KOPT-K1 (cell line): ENCODE results near the gene CHSY3.
"Not testable (repeated sequence)": the region's sequence is repeated elsewhere in the genome, so short reads cannot be mapped to it uniquely, and the experiment has no call there.

ENCODE experiments used
- H3K27ac ChIP-seq: fragments of 200-600 bp; sonication (generic); 2 replicates; pipeline ENCODE4 v1.5.1; 2016; ENCODE audit warnings: antibody characterized with exemption, mild to moderate bottlenecking, low read depth, low read length; ENCODE audit not compliant: poor library complexity, severe bottlenecking
- H3K36me3 ChIP-seq: fragments of 200-600 bp; sonication (generic); 2 replicates; pipeline ENCODE4 v1.5.1; 2017; ENCODE audit warnings: antibody characterized with exemption, mild to moderate bottlenecking, low read length, moderate library complexity; ENCODE audit not compliant: insufficient read depth
- H3K9me3 ChIP-seq: fragments of 200-600 bp; sonication (generic); 2 replicates; pipeline ENCODE4 v1.5.1; 2017; ENCODE audit warnings: antibody characterized with exemption, low read length, mild to moderate bottlenecking; ENCODE audit not compliant: insufficient read depth, poor library complexity, severe bottlenecking

The CHSY3 gene

GRCh38 chr5:130166839-130167490, 262.7 kb downstream of the CHSY3 start:
- Histone ChIP-seq H3K9me3 (no peaks in the 10 kb centered on the region), H3K36me3 (no peaks in the 10 kb centered on the region), H3K27ac (no peak overlapping the region)

- no peaks in the 10 kb centered on the region for H3K9me3 ChIP-seq
- H3K27ac ChIP-seq, result no peak overlapping the region
- no peaks in the 10 kb centered on the region for H3K36me3 ChIP-seq
Measured at GRCh38 chr5:130168211-130168610, 263.9 kb downstream of the CHSY3 start.

DNA sequence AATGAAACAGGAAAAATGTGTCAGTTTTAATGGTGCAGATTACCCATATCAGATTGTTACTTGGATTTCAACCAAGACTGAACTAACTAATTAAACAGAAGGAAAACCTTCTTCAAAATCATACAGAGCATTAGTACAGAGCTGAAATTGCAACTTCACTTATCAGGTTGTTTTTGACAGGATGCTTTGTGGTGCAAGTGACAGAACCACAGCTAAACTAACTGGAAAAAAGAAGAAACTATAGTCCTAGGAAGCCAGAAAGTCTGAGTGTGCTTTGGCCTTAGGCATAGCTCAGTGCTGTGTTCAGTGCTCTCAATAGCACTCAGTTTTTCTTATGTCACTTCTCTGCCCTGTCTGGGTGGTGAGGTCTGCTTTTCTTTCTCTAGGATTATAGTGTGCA, 267.4 kb downstream of the CHSY3 start:
- Histone ChIP-seq H3K27ac (no peak overlapping the region), H3K36me3 (no peaks in the 10 kb centered on the region), H3K9me3 (no peaks in the 10 kb centered on the region)

GRCh38 chr5:130183115-130183514, 278.9 kb downstream of the CHSY3 start:
- Histone ChIP-seq H3K36me3 (no peaks in the 10 kb centered on the region), H3K27ac (no peak overlapping the region), H3K9me3 (no peaks in the 10 kb centered on the region)

DNA sequence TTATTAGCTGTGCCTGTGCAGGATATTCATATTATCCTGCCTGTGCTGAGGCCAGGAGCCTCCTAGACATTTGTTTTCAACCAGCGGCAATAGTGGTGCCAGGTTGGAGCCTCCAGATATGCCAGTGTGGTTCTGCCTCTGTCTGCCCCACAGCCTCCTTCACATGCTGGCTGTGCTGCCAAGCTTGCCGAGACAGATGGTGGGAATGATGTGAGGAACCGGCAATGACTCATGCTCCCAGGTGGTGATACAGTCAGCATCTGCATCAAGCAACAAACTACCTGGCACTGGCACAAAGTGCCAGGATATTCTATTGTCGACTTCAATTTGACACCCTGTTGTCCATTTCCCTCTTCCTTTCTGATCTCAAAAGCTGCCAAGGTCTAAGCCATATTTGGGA, 285.7 kb downstream of the CHSY3 start:
- Histone ChIP-seq H3K9me3 (no peaks in the 10 kb centered on the region), H3K27ac (no peak overlapping the region), H3K36me3 (no peaks in the 10 kb centered on the region)

DNA sequence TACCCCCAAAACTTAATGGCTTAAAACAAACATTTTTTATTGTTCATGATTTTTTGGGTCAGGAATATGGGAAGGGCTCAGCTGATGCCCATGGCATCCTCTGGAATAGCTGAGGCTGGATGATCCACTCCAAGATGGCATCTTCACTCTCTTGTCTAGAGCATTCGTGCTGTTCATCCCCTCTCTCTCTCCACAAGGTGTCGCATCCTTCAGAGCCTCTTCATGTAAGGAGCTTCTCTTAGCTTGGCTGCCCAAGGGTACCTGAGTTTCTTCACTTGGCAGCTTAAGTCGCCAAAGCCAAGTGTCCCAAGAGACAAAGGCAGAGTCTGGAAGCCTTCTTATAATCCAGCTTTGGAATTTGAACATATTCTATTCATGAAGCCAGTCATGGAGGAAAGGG, 294.7 kb downstream of the CHSY3 start:
- no peaks in the 10 kb centered on the region for H3K9me3 ChIP-seq
- H3K27ac ChIP-seq, result no peak overlapping the region
- no peaks in the 10 kb centered on the region for H3K36me3 ChIP-seq

DNA sequence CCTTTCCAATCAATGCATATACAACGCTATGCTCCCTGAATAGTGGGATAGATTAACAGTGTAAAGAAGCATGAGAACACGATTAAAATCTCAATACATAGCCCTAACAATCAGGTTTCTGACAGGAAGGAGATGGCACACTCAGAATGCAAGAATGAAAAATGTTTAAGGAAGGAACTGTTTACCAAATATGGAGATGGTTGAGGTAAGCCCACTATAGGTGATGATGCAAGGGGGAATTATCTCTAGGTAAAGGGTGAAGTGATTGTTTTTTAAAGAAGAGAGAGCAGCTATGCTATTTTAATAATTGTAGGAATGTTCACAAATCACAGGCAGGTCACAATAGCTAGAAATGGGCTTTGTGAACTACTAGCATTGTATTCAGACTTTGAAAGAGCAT, 302.4 kb downstream of the CHSY3 start:
- H3K27ac ChIP-seq, result no peak overlapping the region
- no peaks in the 10 kb centered on the region for H3K9me3 ChIP-seq
- H3K36me3 ChIP-seq, result no peaks in the 10 kb centered on the region

DNA sequence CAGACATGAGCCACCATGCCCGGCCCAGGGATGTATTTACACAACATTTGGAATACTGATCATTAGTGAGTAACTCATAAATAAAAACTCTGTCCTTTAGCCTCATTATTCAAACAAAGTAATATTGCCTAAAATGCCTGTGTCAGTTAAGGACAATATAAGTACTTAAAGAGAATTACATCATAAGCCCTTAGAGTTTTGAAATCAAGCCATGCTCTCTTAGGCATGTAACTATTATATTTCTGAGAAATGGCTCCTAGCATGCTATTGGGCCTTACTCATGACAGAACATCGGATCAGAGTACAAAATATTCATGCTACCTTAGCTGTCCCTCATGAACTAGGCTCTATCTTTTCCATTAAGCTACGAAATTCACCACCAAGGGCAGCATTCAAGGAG, 309.3 kb downstream of the CHSY3 start:
- no peak overlapping the region for H3K27ac ChIP-seq
- H3K9me3 ChIP-seq, result no peaks in the 10 kb centered on the region
- H3K36me3 ChIP-seq, result no peaks in the 10 kb centered on the region

GRCh38 chr5:130216286-130216685, 312.0 kb downstream of the CHSY3 start:
- H3K36me3 ChIP-seq, result no peaks in the 10 kb centered on the region
- H3K27ac ChIP-seq, result no peak overlapping the region
- no peaks in the 10 kb centered on the region for H3K9me3 ChIP-seq

- Histone ChIP-seq H3K9me3 (no peaks in the 10 kb centered on the region), H3K27ac (no peak overlapping the region), H3K36me3 (no peaks in the 10 kb centered on the region)
Measured at GRCh38 chr5:130222573-130222972, 318.3 kb downstream of the CHSY3 start.

- H3K27ac ChIP-seq, H3K9me3 ChIP-seq, H3K36me3 ChIP-seq: not testable (repeated sequence)
Measured at GRCh38 chr5:130226556-130226955, 322.3 kb downstream of the CHSY3 start.

GRCh38 chr5:130227699-130228098, 323.4 kb downstream of the CHSY3 start:
- Histone ChIP-seq H3K27ac (no peak overlapping the region), H3K36me3 (no peaks in the 10 kb centered on the region), H3K9me3 (no peaks in the 10 kb centered on the region)

GRCh38 chr5:130231786-130232185, 327.5 kb downstream of the CHSY3 start:
- Histone ChIP-seq H3K27ac (no peak overlapping the region), H3K9me3 (no peaks in the 10 kb centered on the region), H3K36me3 (no peaks in the 10 kb centered on the region)

GRCh38 chr5:130234816-130235215, 330.6 kb downstream of the CHSY3 start:
- no peaks in the 10 kb centered on the region for H3K36me3 ChIP-seq
- no peak overlapping the region for H3K27ac ChIP-seq
- no peaks in the 10 kb centered on the region for H3K9me3 ChIP-seq
